ENCODE results near the gene PPP1R14C. TPM values are rescaled to one million over a fixed set of nuclear protein-coding genes. Genes with fewer than 3 reads are reported as not detected.

Gene PPP1R14C
- total RNA-seq, 2 experiments from 2014 or later: 0.10 TPM

- peaks cover 11% of the 10 kb centered on the region for H3K36me3 Mint-ChIP-seq (ENCODE audit: low read depth)
- POLR2A ChIA-PET: no interaction called here
- H3K27me3 Mint-ChIP-seq: no peaks in the 10 kb centered on the region
- H3K27ac Mint-ChIP-seq: no peak overlapping the region
- H3K4me3 Mint-ChIP-seq: no peak overlapping the region
- DNase-seq: no peak
- H3K4me1 Mint-ChIP-seq: peaks cover 9% of the 10 kb centered on the region
- CTCF ChIA-PET: no interaction called here
- peaks cover 17% of the 10 kb centered on the region for H3K9me3 Mint-ChIP-seq
These were observed 123.5 kb downstream of the PPP1R14C start for GRCh38 chr6:150266309-150266708.

GRCh38 chr6:150266963-150267685, 124.3 kb downstream of the PPP1R14C start:
- peaks cover under 1% of the 10 kb centered on the region for H3K27me3 Mint-ChIP-seq
- CTCF ChIA-PET: no interaction called here
- peaks cover 9% of the 10 kb centered on the region for H3K4me1 Mint-ChIP-seq
- H3K4me3 Mint-ChIP-seq: no peak overlapping the region
- peaks cover 8% of the 10 kb centered on the region for H3K36me3 Mint-ChIP-seq (ENCODE audit: low read depth)
- POLR2A ChIA-PET: no interaction called here
- DNase-seq: no peak
- H3K9me3 Mint-ChIP-seq: peaks cover 14% of the 10 kb centered on the region
- no peak overlapping the region for H3K27ac Mint-ChIP-seq

- H3K9me3 Mint-ChIP-seq: peaks cover 8% of the 10 kb centered on the region
- DNase-seq: no peak
- ChIA-PET POLR2A (no interaction called here), CTCF (no interaction called here)
- peaks cover 2% of the 10 kb centered on the region for H3K27me3 Mint-ChIP-seq
- no peak overlapping the region for H3K27ac Mint-ChIP-seq
- H3K36me3 Mint-ChIP-seq (ENCODE audit: low read depth): peaks cover 6% of the 10 kb centered on the region
- peaks cover 9% of the 10 kb centered on the region for H3K4me1 Mint-ChIP-seq
- no peak overlapping the region for H3K4me3 Mint-ChIP-seq
These were observed 125.1 kb downstream of the PPP1R14C start for GRCh38 chr6:150267686-150268561.

GRCh38 chr6:150269130-150269856, 126.4 kb downstream of the PPP1R14C start:
- Mint-ChIP-seq H3K9me3 (peaks cover 5% of the 10 kb centered on the region), H3K36me3 (ENCODE audit: low read depth) (peaks cover 2% of the 10 kb centered on the region), H3K4me1 (peaks cover 6% of the 10 kb centered on the region), H3K27me3 (peaks cover 2% of the 10 kb centered on the region), H3K4me3 (no peak overlapping the region), H3K27ac (no peak overlapping the region)
- CTCF ChIA-PET: no interaction called here
- POLR2A ChIA-PET: no interaction called here
- DNase-seq: no peak

- peaks cover under 1% of the 10 kb centered on the region for H3K4me1 Mint-ChIP-seq
- H3K27ac Mint-ChIP-seq: no peak overlapping the region
- DNase-seq: no peak
- H3K4me3 Mint-ChIP-seq: no peak overlapping the region
- peaks cover 2% of the 10 kb centered on the region for H3K27me3 Mint-ChIP-seq
- H3K36me3 Mint-ChIP-seq (ENCODE audit: low read depth): no peaks in the 10 kb centered on the region
- peaks cover under 1% of the 10 kb centered on the region for H3K9me3 Mint-ChIP-seq
- ChIA-PET POLR2A (no interaction called here), CTCF (no interaction called here)
These were observed 127.0 kb downstream of the PPP1R14C start for GRCh38 chr6:150269857-150270223.

- Mint-ChIP-seq H3K36me3 (ENCODE audit: low read depth) (no peaks in the 10 kb centered on the region), H3K27me3 (peaks cover 2% of the 10 kb centered on the region), H3K4me3 (no peak overlapping the region), H3K4me1 (no peaks in the 10 kb centered on the region), H3K9me3 (no peaks in the 10 kb centered on the region), H3K27ac (no peak overlapping the region)
- CTCF ChIA-PET: no interaction called here
- POLR2A ChIA-PET: no interaction called here
- DNase-seq: no peak
These were observed 127.6 kb downstream of the PPP1R14C start for GRCh38 chr6:150270330-150271052.

- peaks cover 2% of the 10 kb centered on the region for H3K27me3 Mint-ChIP-seq
- ChIA-PET POLR2A (no interaction called here), CTCF (no interaction called here)
- no peaks in the 10 kb centered on the region for H3K36me3 Mint-ChIP-seq (ENCODE audit: low read depth)
- H3K4me1 Mint-ChIP-seq: no peaks in the 10 kb centered on the region
- H3K4me3 Mint-ChIP-seq: no peak overlapping the region
- H3K27ac Mint-ChIP-seq: no peak overlapping the region
- no peaks in the 10 kb centered on the region for H3K9me3 Mint-ChIP-seq
- no peak for DNase-seq
These were observed 128.3 kb downstream of the PPP1R14C start for GRCh38 chr6:150271172-150271500.

- no peak overlapping the region for H3K4me3 Mint-ChIP-seq
- POLR2A ChIA-PET: no interaction called here
These were observed 128.8 kb downstream of the PPP1R14C start for GRCh38 chr6:150271501-150272263.

GRCh38 chr6:150272264-150272975, 129.6 kb downstream of the PPP1R14C start:
- no peaks in the 10 kb centered on the region for H3K9me3 Mint-ChIP-seq
- CTCF ChIA-PET: no interaction called here
- no peak overlapping the region for H3K27ac Mint-ChIP-seq
- no peaks in the 10 kb centered on the region for H3K4me1 Mint-ChIP-seq
- H3K27me3 Mint-ChIP-seq: peaks cover 2% of the 10 kb centered on the region
- H3K36me3 Mint-ChIP-seq (ENCODE audit: low read depth): no peaks in the 10 kb centered on the region
- DNase-seq: no peak
- H3K4me3 Mint-ChIP-seq: no peak overlapping the region
- POLR2A ChIA-PET: no interaction called here

More at GRCh38 chr6:150271501-150272263, 128.8 kb downstream of the PPP1R14C start:
- H3K4me1 Mint-ChIP-seq: no peaks in the 10 kb centered on the region
- no peak for DNase-seq
- no peak overlapping the region for H3K27ac Mint-ChIP-seq
- H3K9me3 Mint-ChIP-seq: no peaks in the 10 kb centered on the region
- no peaks in the 10 kb centered on the region for H3K36me3 Mint-ChIP-seq (ENCODE audit: low read depth)
- peaks cover 2% of the 10 kb centered on the region for H3K27me3 Mint-ChIP-seq
- CTCF ChIA-PET: no interaction called here

- POLR2A ChIA-PET: no interaction called here
- Mint-ChIP-seq H3K9me3 (no peaks in the 10 kb centered on the region), H3K27me3 (peaks cover 2% of the 10 kb centered on the region), H3K4me3 (no peak overlapping the region), H3K36me3 (ENCODE audit: low read depth) (no peaks in the 10 kb centered on the region), H3K27ac (no peak overlapping the region), H3K4me1 (no peaks in the 10 kb centered on the region)
- CTCF ChIA-PET: no interaction called here
- DNase-seq: no peak
These were observed 130.1 kb downstream of the PPP1R14C start for GRCh38 chr6:150272976-150273315.

GRCh38 chr6:150273457-150274309, 130.8 kb downstream of the PPP1R14C start:
- CTCF ChIA-PET: no interaction called here
- POLR2A ChIA-PET: no interaction called here
- H3K36me3 Mint-ChIP-seq (ENCODE audit: low read depth): no peaks in the 10 kb centered on the region
- no peak overlapping the region for H3K4me3 Mint-ChIP-seq
- no peak for DNase-seq
- peaks cover 2% of the 10 kb centered on the region for H3K27me3 Mint-ChIP-seq
- H3K9me3 Mint-ChIP-seq: no peaks in the 10 kb centered on the region
- H3K27ac Mint-ChIP-seq: no peak overlapping the region
- no peaks in the 10 kb centered on the region for H3K4me1 Mint-ChIP-seq
